PC-3 (cell line): Measurements from ENCODE around the gene RNF169.

ENCODE experiments used
- EZH2 ChIP-seq: fragments of 300-600 bp; sonication (generic); IDR thresholded peaks from one replicate; pipeline ENCODE4 v1.6.1; 2017; ENCODE audit warnings: antibody characterized with exemption, mild to moderate bottlenecking, low read length; ENCODE audit not compliant: unreplicated experiment
- EZH2phosphoT487 ChIP-seq: fragments of 300-600 bp; sonication (generic); IDR thresholded peaks from 2 replicates; pipeline ENCODE4 v1.6.1; 2018; ENCODE audit warnings: mild to moderate bottlenecking, antibody characterized with exemption, low read length, borderline replicate concordance
- TF ChIP-seq, protein P1 (sequence below): fragments of 300-600 bp; sonication (generic); conservative IDR thresholded peaks from 2 replicates; pipeline ENCODE4 v1.5.1; 2017; ENCODE audit warnings: antibody characterized with exemption, low read depth, mild to moderate bottlenecking, low read length

GRCh38 chr11:74784726-74785125 lies 36.1 kb downstream of the RNF169 start:
- TF ChIP-seq, protein P1, sequence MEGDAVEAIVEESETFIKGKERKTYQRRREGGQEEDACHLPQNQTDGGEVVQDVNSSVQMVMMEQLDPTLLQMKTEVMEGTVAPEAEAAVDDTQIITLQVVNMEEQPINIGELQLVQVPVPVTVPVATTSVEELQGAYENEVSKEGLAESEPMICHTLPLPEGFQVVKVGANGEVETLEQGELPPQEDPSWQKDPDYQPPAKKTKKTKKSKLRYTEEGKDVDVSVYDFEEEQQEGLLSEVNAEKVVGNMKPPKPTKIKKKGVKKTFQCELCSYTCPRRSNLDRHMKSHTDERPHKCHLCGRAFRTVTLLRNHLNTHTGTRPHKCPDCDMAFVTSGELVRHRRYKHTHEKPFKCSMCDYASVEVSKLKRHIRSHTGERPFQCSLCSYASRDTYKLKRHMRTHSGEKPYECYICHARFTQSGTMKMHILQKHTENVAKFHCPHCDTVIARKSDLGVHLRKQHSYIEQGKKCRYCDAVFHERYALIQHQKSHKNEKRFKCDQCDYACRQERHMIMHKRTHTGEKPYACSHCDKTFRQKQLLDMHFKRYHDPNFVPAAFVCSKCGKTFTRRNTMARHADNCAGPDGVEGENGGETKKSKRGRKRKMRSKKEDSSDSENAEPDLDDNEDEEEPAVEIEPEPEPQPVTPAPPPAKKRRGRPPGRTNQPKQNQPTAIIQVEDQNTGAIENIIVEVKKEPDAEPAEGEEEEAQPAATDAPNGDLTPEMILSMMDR, result no peak
- TF ChIP-seq EZH2, result no peak
- TF ChIP-seq EZH2phosphoT487, result no peak
